RWPE1 (cell line): ENCODE measurements around the gene EME1.
A peak's percentile ranks its signal among the peaks of the same experiment; 100 is the strongest.

Experiments used
- CTCF ChIA-PET: fragments of 350-600 bp; sonication (Branson Sonifier 250); formaldehyde crosslinking; extraction: SDS; loops from one replicate; lab custom pipeline; 2021; lab: Yijun Ruan, JAX
- POLR2A ChIA-PET: fragments of 400-600 bp; formaldehyde crosslinking; extraction: SDS; loops from one replicate; lab custom pipeline; 2020; ENCODE audit warnings: antibody characterized with exemption; ENCODE audit not compliant: low non-redundant PET; lab: Yijun Ruan, JAX
- DNase-seq: peaks from one replicate; pipeline ENCODE4 v3.0.0; 2012; ENCODE audit warnings: low spot score
- H3K27ac ChIP-seq: fragments of 450-650 bp; 2 replicates; pipeline ENCODE4 v1.5.1; 2017
- TF ChIP-seq, protein P1 (sequence below): fragments of 450-650 bp; conservative IDR thresholded peaks from 2 replicates; pipeline ENCODE4 v1.5.1; 2017; ENCODE audit warnings: low read depth, mild to moderate bottlenecking

Gene EME1

DNA sequence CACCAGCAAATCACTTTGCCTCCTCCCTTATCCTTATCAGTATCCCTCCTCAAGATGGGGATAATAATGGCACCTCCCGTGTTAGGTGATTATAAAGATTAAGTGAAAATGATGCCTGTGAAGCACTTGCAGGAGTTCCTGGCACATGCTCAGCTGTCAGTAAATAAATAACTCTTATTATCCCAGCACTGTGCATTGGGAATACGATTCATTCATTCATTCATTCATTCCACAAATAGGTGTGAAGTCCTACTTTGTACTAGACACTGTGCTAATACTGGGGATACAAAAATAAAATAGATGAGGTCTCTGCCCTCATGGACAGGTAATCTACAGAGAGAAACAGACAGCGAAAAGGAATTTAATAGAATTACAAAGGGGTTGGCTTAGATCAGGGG, 25.1 kb upstream of the EME1 start:
- no peak for DNase-seq
- POLR2A ChIA-PET: interaction anchor here (0.7 kb wide), 1 partner anchor 14 kb away, joined by 4 read pairs; no protein-coding TSS in a partner anchor
- H3K27ac ChIP-seq: peak overlapping the region; percentile 81
- CTCF ChIA-PET: interaction anchor here (0.7 to 2.0 kb wide), 3 partner anchors 14 to 278 kb away, joined by 4 to 7 read pairs (median 4); partner anchors contain the start of gene COL1A1
- TF ChIP-seq, protein P1, sequence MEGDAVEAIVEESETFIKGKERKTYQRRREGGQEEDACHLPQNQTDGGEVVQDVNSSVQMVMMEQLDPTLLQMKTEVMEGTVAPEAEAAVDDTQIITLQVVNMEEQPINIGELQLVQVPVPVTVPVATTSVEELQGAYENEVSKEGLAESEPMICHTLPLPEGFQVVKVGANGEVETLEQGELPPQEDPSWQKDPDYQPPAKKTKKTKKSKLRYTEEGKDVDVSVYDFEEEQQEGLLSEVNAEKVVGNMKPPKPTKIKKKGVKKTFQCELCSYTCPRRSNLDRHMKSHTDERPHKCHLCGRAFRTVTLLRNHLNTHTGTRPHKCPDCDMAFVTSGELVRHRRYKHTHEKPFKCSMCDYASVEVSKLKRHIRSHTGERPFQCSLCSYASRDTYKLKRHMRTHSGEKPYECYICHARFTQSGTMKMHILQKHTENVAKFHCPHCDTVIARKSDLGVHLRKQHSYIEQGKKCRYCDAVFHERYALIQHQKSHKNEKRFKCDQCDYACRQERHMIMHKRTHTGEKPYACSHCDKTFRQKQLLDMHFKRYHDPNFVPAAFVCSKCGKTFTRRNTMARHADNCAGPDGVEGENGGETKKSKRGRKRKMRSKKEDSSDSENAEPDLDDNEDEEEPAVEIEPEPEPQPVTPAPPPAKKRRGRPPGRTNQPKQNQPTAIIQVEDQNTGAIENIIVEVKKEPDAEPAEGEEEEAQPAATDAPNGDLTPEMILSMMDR: no peak

DNA sequence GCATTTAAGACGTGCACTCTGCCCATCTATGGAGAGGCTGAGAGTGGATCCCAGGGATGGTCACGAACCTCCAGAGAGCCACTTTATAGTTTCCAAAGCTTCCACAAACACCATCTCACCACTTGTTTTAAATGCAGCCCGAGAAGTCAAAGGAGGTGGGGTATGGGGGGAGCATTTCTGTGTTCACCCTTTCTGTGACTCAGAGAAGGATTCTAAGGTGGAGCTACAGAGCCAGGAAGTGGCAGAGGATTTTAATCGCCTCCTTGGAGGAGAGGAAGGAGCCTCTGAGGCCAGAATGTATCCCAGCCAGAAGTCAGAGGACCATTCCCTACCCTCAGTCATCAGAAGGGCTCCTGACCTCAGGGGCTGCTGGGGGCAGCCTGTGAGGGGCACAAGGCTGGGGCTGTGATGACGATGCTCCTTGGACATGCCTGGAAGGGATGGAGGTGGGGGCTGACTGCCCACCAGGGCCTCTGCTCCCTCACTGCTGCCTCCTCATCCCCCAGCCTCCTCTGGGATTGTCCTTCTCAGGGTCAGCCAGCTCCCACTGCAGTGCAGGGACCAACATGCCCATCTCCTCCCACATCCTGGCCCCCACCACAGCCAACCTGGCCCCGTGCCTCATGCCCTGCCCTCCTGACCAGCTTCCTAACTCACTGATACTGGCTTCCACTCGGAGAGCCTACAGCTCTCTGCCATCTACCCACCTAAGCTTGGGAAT, 24.3 kb upstream of the EME1 start:
- ChIA-PET POLR2A (no interaction called here), CTCF (interaction anchor here (2.0 kb wide), 1 partner anchor 13 kb away, joined by 7 read pairs; no protein-coding TSS in a partner anchor)
- DNase-seq: peak; percentile 44

DNA sequence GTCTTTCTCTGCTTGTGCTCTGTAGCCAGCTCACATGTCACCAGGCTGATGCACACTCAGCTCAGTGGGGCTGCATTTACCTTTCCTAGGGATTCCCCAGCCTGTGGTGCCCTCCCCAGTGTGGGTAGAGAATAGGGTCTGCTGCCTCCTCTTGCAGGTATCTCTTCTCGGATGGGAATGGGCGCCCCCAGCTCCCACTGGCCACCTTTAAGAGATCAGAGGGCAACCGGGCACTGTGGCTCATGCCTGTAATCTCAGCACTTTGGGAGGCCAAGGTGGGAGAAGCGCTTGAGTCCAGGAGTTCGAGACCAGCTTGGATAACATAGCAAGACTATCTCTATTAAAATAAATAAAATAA, 23.8 kb upstream of the EME1 start:
- no peak for DNase-seq
- ChIA-PET POLR2A (no interaction called here), CTCF (interaction anchor here (0.8 to 2.0 kb wide), 2 partner anchors 13 to 107 kb away, joined by 4 to 7 read pairs; no protein-coding TSS in a partner anchor)
- H3K27ac ChIP-seq: peak overlapping the region; percentile 73
- TF ChIP-seq, protein P1: no peak

More for the DNA sequence above, 24.3 kb upstream of the EME1 start:
- H3K27ac ChIP-seq: peak overlapping the region; percentile 73
- TF ChIP-seq, protein P1: no peak

DNA sequence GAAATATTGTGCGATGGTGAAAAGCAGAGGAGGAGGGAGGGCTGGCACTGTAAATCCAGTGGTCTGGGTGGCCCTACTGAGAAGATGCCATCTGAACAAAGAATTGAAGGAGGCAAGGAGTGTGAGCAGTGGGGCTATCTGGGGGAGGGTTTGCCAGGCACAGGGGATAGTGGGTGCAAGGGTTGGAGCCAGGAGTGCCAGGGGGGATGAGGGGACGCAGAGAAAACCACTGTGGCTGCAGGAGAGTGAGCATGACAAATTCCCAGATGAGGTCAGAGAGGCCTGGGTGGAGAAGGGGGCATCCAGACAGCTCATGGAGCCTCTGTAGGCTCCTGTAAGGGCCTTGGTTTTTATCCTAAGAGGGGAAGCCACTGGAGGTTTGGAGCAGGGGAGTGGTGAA, 22.3 kb upstream of the EME1 start:
- H3K27ac ChIP-seq: peak overlapping the region; percentile 18; the same call in 1 of the 2 replicates
- no peak for DNase-seq
- ChIA-PET CTCF (no interaction called here), POLR2A (no interaction called here)
- TF ChIP-seq, protein P1: no peak

DNA sequence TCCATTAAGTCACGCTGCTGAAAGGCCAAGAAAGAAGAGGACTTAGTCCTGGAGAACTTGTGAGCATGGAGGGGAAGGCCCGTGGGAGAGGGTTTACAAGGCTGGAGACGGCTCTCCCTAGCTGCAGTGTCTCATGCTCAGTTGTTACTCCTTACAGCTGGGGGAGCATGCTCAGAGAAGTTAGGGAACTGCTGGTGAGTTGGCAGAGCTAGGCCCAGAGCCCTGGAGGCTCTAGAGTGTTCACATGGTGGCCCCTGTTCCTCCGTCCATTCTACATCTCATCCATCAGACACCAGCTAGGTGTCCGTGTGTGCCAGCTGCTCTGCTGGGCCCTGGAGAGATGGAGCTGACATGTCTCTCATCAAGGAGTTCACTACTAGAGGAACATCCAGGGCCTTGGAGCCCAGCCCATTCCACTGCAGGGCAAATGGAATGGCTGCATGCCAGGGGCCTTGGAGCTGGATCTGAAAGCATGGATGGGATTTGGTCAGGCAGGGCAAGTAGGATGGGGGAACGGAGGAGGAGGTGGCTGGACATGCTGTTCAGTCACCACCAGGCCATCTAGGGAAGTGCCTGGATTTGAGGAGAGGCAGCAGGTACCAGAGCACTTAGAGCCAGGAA, 20.8 kb upstream of the EME1 start:
- TF ChIP-seq, protein P1: no peak
- peak overlapping the region; percentile 41 for H3K27ac ChIP-seq
- ChIA-PET CTCF (interaction anchor here (0.5 to 0.8 kb wide), 2 partner anchors 126 to 164 kb away, joined by 3 read pairs; no protein-coding TSS in a partner anchor), POLR2A (interaction anchor here (0.6 kb wide), 1 partner anchor 23 kb away, joined by 3 read pairs; no protein-coding TSS in a partner anchor)
- no peak for DNase-seq

DNA sequence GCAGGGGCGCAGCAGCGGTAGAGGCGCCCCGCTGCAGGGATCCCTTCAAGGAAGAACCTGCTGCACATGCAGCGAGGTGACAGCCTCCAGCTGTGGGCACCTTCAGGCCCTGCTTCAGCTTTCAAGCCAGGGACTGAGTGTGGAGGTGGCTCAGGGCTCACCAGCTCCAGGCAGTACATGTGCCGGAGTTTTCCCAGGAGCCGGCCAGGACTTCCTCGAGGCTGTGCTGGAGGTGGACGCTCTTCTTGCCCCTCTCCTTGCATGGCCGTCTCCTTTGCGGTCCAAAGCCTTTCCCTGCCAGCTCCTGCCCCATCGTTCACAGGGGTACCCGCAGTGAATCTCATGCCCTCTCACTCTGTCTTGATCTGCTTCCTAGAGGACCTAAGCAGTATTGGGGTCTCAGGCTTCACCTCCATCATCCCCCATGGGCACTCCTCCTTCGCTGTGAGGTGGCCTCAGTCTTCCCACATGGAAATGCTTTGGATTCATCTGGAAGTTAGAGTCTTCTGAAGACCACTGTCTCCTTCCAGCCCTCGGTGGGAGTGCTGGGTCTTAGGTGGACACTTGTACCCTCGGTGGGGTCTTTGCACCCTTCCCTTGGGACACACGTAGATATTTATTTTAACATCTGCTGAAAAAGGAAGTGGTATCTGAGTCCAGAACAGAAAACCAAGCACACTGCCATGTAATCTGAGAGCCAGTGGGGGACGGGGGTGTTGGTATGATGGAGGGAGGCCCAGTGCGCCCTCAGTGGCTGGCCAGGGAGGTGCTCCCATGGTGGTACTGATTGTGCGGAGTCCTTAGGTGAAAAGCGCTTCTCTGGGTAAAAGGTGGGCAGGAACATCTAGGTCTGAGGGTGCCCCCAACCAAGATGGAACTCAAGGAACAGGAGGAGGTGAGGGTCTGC, 20.1 kb upstream of the EME1 start:
- CTCF ChIA-PET: interaction anchor here (0.5 to 0.8 kb wide), 2 partner anchors 125 to 165 kb away, joined by 3 read pairs; no protein-coding TSS in a partner anchor
- H3K27ac ChIP-seq: peak overlapping the region; percentile 41
- POLR2A ChIA-PET: no interaction called here
- no peak for DNase-seq
- TF ChIP-seq, protein P1: no peak
